Body of pancreas (tissue), 4 donors: ENCODE measurements around the gene BCL2. TPM values are rescaled to one million over a fixed set of nuclear protein-coding genes. Genes with fewer than 3 reads are reported as not detected.

Source experiments
- ATAC-seq: fragments of 150-250 bp; one replicate; pipeline ENCODE4 v1.9.1; 2016
- DNase-seq, 4 donors: peaks; one replicate each; pipeline ENCODE4 v3.0.0-alpha.2; 2019
- H3K27ac ChIP-seq, 4 donors: fragments of 200-600 bp; sonication (generic); 1 replicate in 3 of 4; 2 replicates in 1 of 4; pipeline versions ENCODE4 v1.5.1 to v1.6.1; 2016 to 2019; ENCODE audit warnings: mild to moderate bottlenecking in 1 of 4, mixed read lengths in 1 of 4, moderate library complexity in 1 of 4
- H3K27me3 ChIP-seq, 2 donors: fragments of 200-600 bp; sonication (generic); one replicate each; pipeline ENCODE4 v1.6.0; 2016; ENCODE audit warnings: mild to moderate bottlenecking in 1 of 2
- H3K36me3 ChIP-seq, 2 donors: fragments of 200-600 bp; sonication (generic); replicated peaks in 1 of 2; 2 replicates each; pipeline ENCODE4 v1.5.1; 2016; ENCODE audit warnings: low read depth in 2 of 2; ENCODE audit not compliant: insufficient read depth in 1 of 2
- H3K4me1 ChIP-seq: fragments of 200-600 bp; sonication (generic); one replicate; pipeline ENCODE4 v1.6.0; 2016
- H3K4me3 ChIP-seq, 2 donors: fragments of 200-600 bp; sonication (generic); 1 replicate in 1 of 2; 2 replicates in 1 of 2; pipeline ENCODE4 v1.5.1; 2016 to 2019
- H3K9me3 ChIP-seq, 3 donors: fragments of 200-600 bp; sonication (generic); 1 replicate in 2 of 3; 2 replicates in 1 of 3; pipeline ENCODE4 v1.5.1; 2016
- CTCF ChIP-seq, 7 experiments: fragments of 450-650 bp in 4 of 7; fragments of 200-600 bp in 3 of 7; sonication (generic) in 3 of 7; IDR thresholded peaks; one replicate each; pipeline ENCODE4 v1.5.1; 2016 to 2019; ENCODE audit warnings: antibody characterized with exemption in 7 of 7
- POLR2A ChIP-seq, 3 donors: fragments of 450-650 bp; IDR thresholded peaks; one replicate each; pipeline ENCODE4 v1.6.1; 2016; ENCODE audit warnings: antibody characterized with exemption in 3 of 3, mild to moderate bottlenecking in 2 of 3
- WGBS, 2 donors: methylation state at CpG; one replicate each; pipeline ENCODE4 v1.1.5; 2017; 5-methylcytosine and 5-hydroxymethylcytosine counted together
- intact Hi-C: fragments of 100-400 bp; cut with DNase I; formaldehyde crosslinking; loops from one replicate; pipeline ENCODE4 v1.15.1; 2023
- total RNA-seq, 2 donors: library from RNA; depleted of rRNA; stranded (reverse); fragments of >200 nt; gene quantifications; one replicate each; pipeline ENCODE4 v1.1.0, GENCODE V29; 2016

The BCL2 gene
- total RNA-seq, 2 donors from 2014 or later, result 10.1 to 18.5 TPM

GRCh38 chr18:63313396-63313917, 6.1 kb downstream of the BCL2 start:
- WGBS, 2 donors, result 48 to 52% methylated on average over 5 of the region's 5 CpGs
- Histone ChIP-seq H3K4me3 (no peak overlapping the region), H3K27me3 (no peaks in the 10 kb centered on the region), H3K4me1 (peaks cover 6% of the 10 kb centered on the region), H3K27ac (no peak overlapping the region), H3K36me3 (no peaks in the 10 kb centered on the region), H3K9me3 (no peaks in the 10 kb centered on the region)
- TF ChIP-seq POLR2A (IDR thresholded peaks at IDR 0.05) (no peak), CTCF (IDR thresholded peaks at IDR 0.05) (no peak)
- DNase-seq (no peak), ATAC-seq (no peak)
- intact Hi-C loops, result no loop called here

GRCh38 chr18:63312737-63313395, 6.7 kb downstream of the BCL2 start:
- DNase-seq, result no peak
- Histone ChIP-seq H3K36me3 (no peaks in the 10 kb centered on the region), H3K4me3 (no peak overlapping the region), H3K9me3 (no peaks in the 10 kb centered on the region), H3K4me1 (peaks cover under 1% of the 10 kb centered on the region), H3K27me3 (no peaks in the 10 kb centered on the region), H3K27ac (peak overlapping the region in 1 of 4 donors; percentile 7)
- intact Hi-C loops, result no loop called here
- no peak for ATAC-seq
- 48 to 55% methylated on average over 5 of the region's 5 CpGs for WGBS, 2 donors
- TF ChIP-seq CTCF (IDR thresholded peaks at IDR 0.05) (no peak), POLR2A (IDR thresholded peaks at IDR 0.05) (no peak)

- WGBS, 2 donors, result 89% methylated on average over 3 of the region's 3 CpGs
- ATAC-seq (no peak), DNase-seq (no peak)
- intact Hi-C loops, result no loop called here
- Histone ChIP-seq H3K4me3 (no peak overlapping the region), H3K27ac (peak overlapping the region in 1 of 4 donors; percentile 7), H3K27me3 (no peaks in the 10 kb centered on the region), H3K9me3 (no peaks in the 10 kb centered on the region), H3K4me1 (no peaks in the 10 kb centered on the region), H3K36me3 (no peaks in the 10 kb centered on the region)
- TF ChIP-seq CTCF (IDR thresholded peaks at IDR 0.05) (no peak), POLR2A (IDR thresholded peaks at IDR 0.05) (no peak)
Measured at GRCh38 chr18:63312019-63312409, 7.6 kb downstream of the BCL2 start.

- WGBS, 2 donors, result 69 to 77% methylated on average over 8 of the region's 8 CpGs
- H3K4me3 ChIP-seq, result no peak overlapping the region
- H3K4me1 ChIP-seq, result peaks cover 5% of the 10 kb centered on the region
- H3K27me3 ChIP-seq, result no peaks in the 10 kb centered on the region
- DNase-seq (no peak), ATAC-seq (no peak)
- intact Hi-C loops, result no loop called here
- H3K9me3 ChIP-seq, result no peaks in the 10 kb centered on the region
- H3K27ac ChIP-seq, result no peak overlapping the region
- no peaks in the 10 kb centered on the region for H3K36me3 ChIP-seq
- TF ChIP-seq POLR2A (IDR thresholded peaks at IDR 0.05), result no peak
- no peak for TF ChIP-seq CTCF (IDR thresholded peaks at IDR 0.05)
Measured at GRCh38 chr18:63311118-63312018, 8.2 kb downstream of the BCL2 start.
